K562 (cell line): ENCODE data around the gene NDUFA13. TPM values are rescaled to one million over a fixed set of nuclear protein-coding genes. Genes with fewer than 3 reads are reported as not detected.
A peak's percentile ranks its signal among the peaks of the same experiment; 100 is the strongest.

ENCODE experiments used
- ATF2 ChIP-seq: sonication (generic); formaldehyde crosslinking; IDR thresholded peaks from 2 replicates; pipeline ENCODE4 v1.8.1; 2022; ENCODE audit warnings: missing genetic modification reagents
- ATF7 ChIP-seq: fragments of 450-650 bp; IDR thresholded peaks from 2 replicates; pipeline ENCODE4 v1.7.1; 2014; ENCODE audit warnings: mild to moderate bottlenecking, moderate library complexity
- CREM ChIP-seq: IDR thresholded peaks from 2 replicates; pipeline ENCODE4 v1.6.1; 2014; ENCODE audit warnings: antibody characterized with exemption, low read depth
- DPF2 ChIP-seq: fragments of 450-650 bp; IDR thresholded peaks from 2 replicates; pipeline ENCODE4 v1.6.1; 2016
- EP300 ChIP-seq: IDR thresholded peaks from 2 replicates; pipeline ENCODE4 v1.6.1; 2012; ENCODE audit warnings: low read length, improper control_type of control experiment
- ETV1 ChIP-seq: fragments of 450-650 bp; conservative IDR thresholded peaks from 2 replicates; pipeline ENCODE4 v1.6.1; 2016; ENCODE audit warnings: missing genetic modification characterization, control low read depth, low read depth, missing compliant biosample characterization
- FOXK1 ChIP-seq: sonication (generic); formaldehyde crosslinking; IDR thresholded peaks from 2 replicates; pipeline ENCODE4 v1.8.0; 2022; ENCODE audit warnings: missing genetic modification reagents, mild to moderate bottlenecking, borderline replicate concordance
- GATAD2A ChIP-seq: fragments of 450-650 bp; IDR thresholded peaks from 2 replicates; pipeline ENCODE4 v1.6.1; 2017
- HDAC1 ChIP-seq, 2 experiments: fragments of 450-650 bp; IDR thresholded peaks; 2 replicates each; pipeline ENCODE4 v1.6.1; 2016 to 2017; ENCODE audit warnings: inconsistent platforms in 1 of 2, mild to moderate bottlenecking in 1 of 2, moderate library complexity in 1 of 2
- HDAC3 ChIP-seq: fragments of 450-650 bp; IDR thresholded peaks from 2 replicates; pipeline ENCODE4 v1.6.1; 2018; ENCODE audit warnings: borderline replicate concordance, mild to moderate bottlenecking, moderate library complexity; ENCODE audit not compliant: partially characterized antibody
- JUND ChIP-seq, 2 experiments: IDR thresholded peaks; 2 replicates in 1 of 2; 3 replicates in 1 of 2; pipeline ENCODE4 v1.6.1; 2011; ENCODE audit warnings: borderline replicate concordance in 2 of 2, low read depth in 2 of 2, low read length in 2 of 2, improper control_type of control experiment in 1 of 2, missing biosample characterization in 1 of 2, missing genetic modification characterization in 1 of 2, missing genetic modification reagents in 1 of 2
- KDM5B ChIP-seq: fragments of 200-600 bp; sonication (generic); IDR thresholded peaks from 2 replicates; pipeline ENCODE4 v1.6.1; 2012; ENCODE audit warnings: low read depth, mild to moderate bottlenecking, moderate library complexity, low read length, control low read depth, inconsistent platforms; ENCODE audit not compliant: insufficient replicate concordance
- NCOR1 ChIP-seq: fragments of 450-650 bp; IDR thresholded peaks from 2 replicates; pipeline ENCODE4 v1.6.1; 2016; ENCODE audit warnings: mild to moderate bottlenecking, moderate library complexity
- NONO ChIP-seq, 2 experiments: fragments of 200-400 bp in 1 of 2; fragments of 450-650 bp in 1 of 2; formaldehyde crosslinking in 1 of 2; IDR thresholded peaks; 2 replicates each; pipeline ENCODE4 v1.6.1; 2017; ENCODE audit warnings: low read depth in 2 of 2, mild to moderate bottlenecking in 2 of 2, moderate library complexity in 2 of 2, low read length in 1 of 2
- PHTF2 ChIP-seq: fragments of 250-450 bp; sonication (Bioruptor Pico); IDR thresholded peaks from 2 replicates; pipeline ENCODE4 v1.5.0; 2021; ENCODE audit warnings: mild to moderate bottlenecking
- RAD21 ChIP-seq, 2 experiments: fragments of 250-450 bp in 1 of 2; fragments of 450-650 bp in 1 of 2; sonication (Bioruptor Pico) in 1 of 2; formaldehyde crosslinking in 1 of 2; IDR thresholded peaks in 1 of 2; conservative IDR thresholded peaks in 1 of 2; 2 replicates each; pipeline versions ENCODE4 v1.4.0 to v1.8.0; 2020 to 2022; ENCODE audit warnings: mild to moderate bottlenecking in 2 of 2, moderate library complexity in 1 of 2
- SOX6 ChIP-seq: fragments of 450-650 bp; IDR thresholded peaks from 2 replicates; pipeline ENCODE4 v1.6.1; 2014; ENCODE audit warnings: mild to moderate bottlenecking
- SREBF1 ChIP-seq: fragments of 150-350 bp; IDR thresholded peaks from 2 replicates; pipeline ENCODE4 v1.6.1; 2014; ENCODE audit warnings: antibody characterized with exemption, low read depth, low read length, borderline replicate concordance
- ZNF696 ChIP-seq: fragments of 250-450 bp; sonication (Bioruptor Pico); conservative IDR thresholded peaks from 2 replicates; pipeline ENCODE4 v1.4.0; 2020; ENCODE audit warnings: mild to moderate bottlenecking, moderate library complexity
- ZNF778 ChIP-seq: fragments of 450-650 bp; formaldehyde crosslinking; IDR thresholded peaks from 2 replicates; pipeline ENCODE4 v1.4.0; 2020; ENCODE audit warnings: mild to moderate bottlenecking, moderate library complexity
- polyA plus RNA-seq, 8 experiments: library from polyadenylated mRNA; depleted of rRNA in 4 of 8; stranded (reverse) in 5 of 8; unstranded in 3 of 8; fragments of >200 nt; fragmentation: Nextera tagmentation in 2 of 8; fragmentation: Illumina TruSeq in 1 of 8; extraction: Ambion mirVana in 2 of 8; extraction: Trizol in 1 of 8; gene quantifications; 2 replicates each; pipeline versions ENCODE4 v1.2.1 to v1.2.3, GENCODE V29; 2011 to 2014; ENCODE audit warnings: inconsistent platforms in 1 of 8, missing spikeins in 1 of 8
- total RNA-seq, 7 experiments: library from RNA; depleted of rRNA in 6 of 7; stranded (reverse); fragments of >200 nt in 6 of 7; fragmentation: Illumina TruSeq in 2 of 7; extraction: Trizol in 2 of 7; gene quantifications; 2 replicates each; pipeline versions ENCODE4 v1.2.1 to v1.2.3, GENCODE V29; 2011 to 2021; ENCODE audit warnings: low replicate concordance in 1 of 7
- TF ChIP-seq, protein P1 (sequence below), 2 experiments: fragments of 150-350 bp in 1 of 2; IDR thresholded peaks; 2 replicates each; pipeline ENCODE4 v1.6.1; 2012 to 2016; ENCODE audit warnings: low read depth in 2 of 2, low read length in 2 of 2, mild to moderate bottlenecking in 1 of 2, moderate library complexity in 1 of 2

NDUFA13 gene
- total and polyA plus RNA-seq, 9 of the 15 experiments (the other 6 are each of a cell fraction or from before 2014, with no cell fraction given): 146 to 596 (median 429) TPM

GRCh38 chr19:19487950-19488874 lies 27.8 kb upstream of the NDUFA13 start (continued):
- TF ChIP-seq ATF2 (CRISPR knock-in tag) (no peak), SOX6 (peak; percentile 33; the same call in 1 of the 2 replicates), NCOR1 (0 out of 2 replicates have a peak, but pooled peaks have one; percentile 16), ATF7 (peak; percentile 50), NONO (IDR thresholded peaks at IDR 0.05; ENCODE audit: low read depth in 2 of 2, low read length in 1 of 2) (0 out of 4 replicates have a peak, but pooled peaks of 1 of the 2 experiments have one; percentile 27), HDAC1 (IDR thresholded peaks at IDR 0.05) (0 out of 4 replicates have a peak, but pooled peaks of 1 of the 2 experiments have one; percentile 47), FOXK1 (CRISPR knock-in tag) (0 out of 2 replicates have a peak, but pooled peaks have one; percentile 72), SREBF1 (no peak), ZNF778 (CRISPR knock-in tag) (no peak), KDM5B (no peak), RAD21 (CRISPR knock-in tag; conservative IDR thresholded peaks at IDR 0.05 in 1 of 2, IDR thresholded peaks at IDR 0.05 in 1 of 2) (no peak; a peak in 1 of 4 replicates), PHTF2 (CRISPR knock-in tag) (no peak), ETV1 (tag) (no peak), DPF2 (peak; percentile 58), HDAC3 (no peak), ZNF696 (CRISPR knock-in tag) (no peak), GATAD2A (peak; percentile 40; the same call in 1 of the 2 replicates), CREM (peak; percentile 75), EP300 (peak; percentile 55), JUND (IDR thresholded peaks at IDR 0.05; ENCODE audit: borderline replicate concordance, low read depth, low read length) (peak; percentile 51), JUND (tag; IDR thresholded peaks at IDR 0.05; ENCODE audit: borderline replicate concordance, low read depth, low read length) (peak; percentile 24; the same call in 1 of the 3 replicates)
- TF ChIP-seq, protein P1, sequence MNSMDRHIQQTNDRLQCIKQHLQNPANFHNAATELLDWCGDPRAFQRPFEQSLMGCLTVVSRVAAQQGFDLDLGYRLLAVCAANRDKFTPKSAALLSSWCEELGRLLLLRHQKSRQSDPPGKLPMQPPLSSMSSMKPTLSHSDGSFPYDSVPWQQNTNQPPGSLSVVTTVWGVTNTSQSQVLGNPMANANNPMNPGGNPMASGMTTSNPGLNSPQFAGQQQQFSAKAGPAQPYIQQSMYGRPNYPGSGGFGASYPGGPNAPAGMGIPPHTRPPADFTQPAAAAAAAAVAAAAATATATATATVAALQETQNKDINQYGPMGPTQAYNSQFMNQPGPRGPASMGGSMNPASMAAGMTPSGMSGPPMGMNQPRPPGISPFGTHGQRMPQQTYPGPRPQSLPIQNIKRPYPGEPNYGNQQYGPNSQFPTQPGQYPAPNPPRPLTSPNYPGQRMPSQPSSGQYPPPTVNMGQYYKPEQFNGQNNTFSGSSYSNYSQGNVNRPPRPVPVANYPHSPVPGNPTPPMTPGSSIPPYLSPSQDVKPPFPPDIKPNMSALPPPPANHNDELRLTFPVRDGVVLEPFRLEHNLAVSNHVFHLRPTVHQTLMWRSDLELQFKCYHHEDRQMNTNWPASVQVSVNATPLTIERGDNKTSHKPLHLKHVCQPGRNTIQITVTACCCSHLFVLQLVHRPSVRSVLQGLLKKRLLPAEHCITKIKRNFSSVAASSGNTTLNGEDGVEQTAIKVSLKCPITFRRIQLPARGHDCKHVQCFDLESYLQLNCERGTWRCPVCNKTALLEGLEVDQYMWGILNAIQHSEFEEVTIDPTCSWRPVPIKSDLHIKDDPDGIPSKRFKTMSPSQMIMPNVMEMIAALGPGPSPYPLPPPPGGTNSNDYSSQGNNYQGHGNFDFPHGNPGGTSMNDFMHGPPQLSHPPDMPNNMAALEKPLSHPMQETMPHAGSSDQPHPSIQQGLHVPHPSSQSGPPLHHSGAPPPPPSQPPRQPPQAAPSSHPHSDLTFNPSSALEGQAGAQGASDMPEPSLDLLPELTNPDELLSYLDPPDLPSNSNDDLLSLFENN (IDR thresholded peaks at IDR 0.05; ENCODE audit: low read depth in 2 of 2, low read length in 2 of 2): no peak
